ENCODE data around the gene KBTBD6. TPM values are rescaled to one million over a fixed set of nuclear protein-coding genes. Genes with fewer than 3 reads are reported as not detected.

The KBTBD6 gene
- total RNA-seq, 1 donor, result 10.8 TPM

DNA sequence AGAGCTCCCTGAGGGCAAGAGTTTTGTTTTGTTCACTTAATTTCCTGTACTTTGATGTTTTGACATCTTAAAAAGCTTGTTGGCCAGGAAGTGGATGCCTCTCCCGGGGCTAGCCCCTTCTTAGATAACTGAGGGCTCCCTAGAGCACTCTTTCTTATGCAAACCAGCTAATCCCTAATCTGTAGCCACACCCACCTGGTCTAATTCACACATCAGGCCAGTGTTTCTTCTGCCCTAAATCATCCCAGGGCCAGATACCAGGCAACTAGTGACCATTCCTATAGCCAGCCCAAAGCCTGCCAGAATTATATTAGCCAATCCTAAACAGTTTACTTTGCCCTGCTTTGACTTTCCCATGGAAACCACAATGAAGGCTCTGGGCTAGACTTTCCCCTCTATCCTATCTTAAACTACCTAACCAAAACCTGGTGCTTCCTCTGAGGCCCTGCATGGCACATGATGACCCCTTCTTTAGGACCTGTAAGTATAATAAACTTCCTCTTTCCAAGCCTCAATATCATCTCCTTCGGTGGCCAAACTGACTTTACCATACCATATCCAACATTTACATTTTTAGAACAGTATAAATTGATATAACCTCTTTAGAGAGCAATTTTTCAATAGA is 46.5 kb downstream of the KBTBD6 start:
- no peak for DNase-seq (ENCODE audit: low read depth)
- H3K4me3 ChIP-seq (ENCODE audit: low read depth, low read length), result no peak overlapping the region

DNA sequence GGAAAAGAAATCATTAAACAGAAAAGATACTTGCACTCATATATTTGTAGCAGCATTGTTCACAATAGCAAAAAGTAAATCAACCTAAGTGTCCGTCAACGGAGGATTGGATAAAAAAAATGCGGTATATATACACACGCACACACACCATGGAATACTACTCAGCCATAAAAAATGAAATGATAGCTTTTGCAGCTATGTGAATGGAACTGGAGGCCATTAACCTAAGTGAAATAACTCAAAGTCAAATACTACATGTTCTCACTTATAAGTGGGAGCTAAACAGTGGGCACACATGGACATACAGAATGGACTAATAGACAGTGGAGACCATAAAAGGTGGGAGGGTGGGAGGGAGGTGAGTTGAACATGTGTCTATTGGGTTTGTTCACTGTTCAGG is 52.9 kb downstream of the KBTBD6 start:
- DNase-seq (ENCODE audit: low read depth), result no peak
- TF ChIP-seq, protein P1, sequence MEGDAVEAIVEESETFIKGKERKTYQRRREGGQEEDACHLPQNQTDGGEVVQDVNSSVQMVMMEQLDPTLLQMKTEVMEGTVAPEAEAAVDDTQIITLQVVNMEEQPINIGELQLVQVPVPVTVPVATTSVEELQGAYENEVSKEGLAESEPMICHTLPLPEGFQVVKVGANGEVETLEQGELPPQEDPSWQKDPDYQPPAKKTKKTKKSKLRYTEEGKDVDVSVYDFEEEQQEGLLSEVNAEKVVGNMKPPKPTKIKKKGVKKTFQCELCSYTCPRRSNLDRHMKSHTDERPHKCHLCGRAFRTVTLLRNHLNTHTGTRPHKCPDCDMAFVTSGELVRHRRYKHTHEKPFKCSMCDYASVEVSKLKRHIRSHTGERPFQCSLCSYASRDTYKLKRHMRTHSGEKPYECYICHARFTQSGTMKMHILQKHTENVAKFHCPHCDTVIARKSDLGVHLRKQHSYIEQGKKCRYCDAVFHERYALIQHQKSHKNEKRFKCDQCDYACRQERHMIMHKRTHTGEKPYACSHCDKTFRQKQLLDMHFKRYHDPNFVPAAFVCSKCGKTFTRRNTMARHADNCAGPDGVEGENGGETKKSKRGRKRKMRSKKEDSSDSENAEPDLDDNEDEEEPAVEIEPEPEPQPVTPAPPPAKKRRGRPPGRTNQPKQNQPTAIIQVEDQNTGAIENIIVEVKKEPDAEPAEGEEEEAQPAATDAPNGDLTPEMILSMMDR (IDR thresholded peaks at IDR 0.05; ENCODE audit: insufficient read depth, low read length), result no peak
- H3K4me3 ChIP-seq (ENCODE audit: low read depth, low read length), result no peak overlapping the region

More for the DNA sequence above, 46.5 kb downstream of the KBTBD6 start:
- TF ChIP-seq, protein P1 (IDR thresholded peaks at IDR 0.05; ENCODE audit: insufficient read depth, low read length), result no peak

Small RNAs within 50 kb of the gene (small RNA-seq; reads per million reads assigned to genes)
- gene MIR3168 (not detected), gene RN7SL597P (not detected)

Other genes starting within 250 kb of the KBTBD6 start
- gene ELF1, start 113.5 kb downstream of the KBTBD6 start, total RNA-seq (ENCODE audit: low replicate concordance), result 47.0 and 51.0 TPM in 2 replicates
- gene WBP4, start 71.3 kb downstream of the KBTBD6 start, total RNA-seq (ENCODE audit: low replicate concordance), result 7.8 and 10.5 TPM in 2 replicates
- 4.9 and 7.8 TPM in 2 replicates for gene KBTBD7, start 61.8 kb upstream of the KBTBD6 start, total RNA-seq (ENCODE audit: low replicate concordance)
- 4.3 and 11.8 TPM in 2 replicates for gene MTRF1, start 130.8 kb upstream of the KBTBD6 start, total RNA-seq (ENCODE audit: low replicate concordance)
- 16.1 and 37.3 TPM in 2 replicates for gene NAA16, start 178.5 kb upstream of the KBTBD6 start, total RNA-seq (ENCODE audit: low replicate concordance)

Data from fibroblast of the aortic adventitia (primary cell).